GM18909 (cell line): ENCODE data around the gene OR2M3.
"Not testable (repeated sequence)": the region's sequence is repeated elsewhere in the genome, so short reads cannot be mapped to it uniquely, and the experiment has no call there.

ENCODE experiments used
- ATAC-seq: cut with Tn5 transposase; IDR thresholded peaks from one replicate; pipeline ENCODE4 v1.9.1; 2021; ENCODE audit warnings: mild to moderate bottlenecking; ENCODE audit not compliant: unreplicated experiment, poor library complexity

OR2M3 gene

GRCh38 chr1:248196965-248197364 is at the start of gene OR2M3:
TSS of gene OR2M3 (plus strand) at chr1:248197265. CDS start at chr1:248203068, 5,803 bp downstream.
- ATAC-seq = no peak

- no peak for ATAC-seq
These were observed 44.8 kb upstream of the OR2M3 start for GRCh38 chr1:248152056-248152827.

GRCh38 chr1:248155927-248156326 is 41.1 kb upstream of the OR2M3 start:
- ATAC-seq = no peak

GRCh38 chr1:248158758-248159157 is 38.3 kb upstream of the OR2M3 start:
- ATAC-seq = no peak

GRCh38 chr1:248164031-248164430 is 33.0 kb upstream of the OR2M3 start:
- no peak for ATAC-seq

- no peak for ATAC-seq
These were observed 31.9 kb upstream of the OR2M3 start for GRCh38 chr1:248165186-248165585.

GRCh38 chr1:248174521-248174920 is 22.5 kb upstream of the OR2M3 start, which contains the start of gene OR2M2:
TSS of gene OR2M2 (plus strand) at chr1:248174821. CDS start at chr1:248179986, 5,165 bp downstream.
- no peak for ATAC-seq

GRCh38 chr1:248183996-248184395 is 13.1 kb upstream of the OR2M3 start:
- ATAC-seq = no peak

GRCh38 chr1:248187363-248187762 is 9.7 kb upstream of the OR2M3 start:
- ATAC-seq = no peak

- ATAC-seq = no peak
These were observed 8.0 kb upstream of the OR2M3 start for GRCh38 chr1:248189026-248189425.

GRCh38 chr1:248194117-248194516 is 2.9 kb upstream of the OR2M3 start:
- ATAC-seq = no peak

- no peak for ATAC-seq
These were observed 18.8 kb downstream of the OR2M3 start for GRCh38 chr1:248215880-248216279.

GRCh38 chr1:248225537-248225936 is 28.5 kb downstream of the OR2M3 start:
- ATAC-seq = no peak

GRCh38 chr1:248229360-248229908 is 32.4 kb downstream of the OR2M3 start:
- ATAC-seq = no peak

GRCh38 chr1:248231117-248231516 is 34.1 kb downstream of the OR2M3 start, which contains the start of gene OR2M4:
TSS of gene OR2M4 (plus strand) at chr1:248231417. CDS start at chr1:248238929, 7,512 bp downstream.
- no peak for ATAC-seq

- no peak for ATAC-seq
These were observed 42.4 kb downstream of the OR2M3 start for GRCh38 chr1:248239478-248239877.

GRCh38 chr1:248243204-248243603 is 46.1 kb downstream of the OR2M3 start:
- peak; percentile 90 for ATAC-seq

- not testable (repeated sequence) for ATAC-seq
These were observed 62.2 kb downstream of the OR2M3 start for GRCh38 chr1:248259309-248259708.
